ENCODE measurements around the gene CNBD2.
"Not testable (repeated sequence)": the region's sequence is repeated elsewhere in the genome, so short reads cannot be mapped to it uniquely, and the experiment has no call there.

Gene CNBD2

GRCh38 chr20:35975576-35976373, 7.4 kb downstream of the CNBD2 start:
- no peak for DNase-seq

- no peak for DNase-seq
Observed at GRCh38 chr20:35978041-35978513, 9.7 kb downstream of the CNBD2 start.

- no peak for DNase-seq
Observed at GRCh38 chr20:35979544-35979943, 11.2 kb downstream of the CNBD2 start.

- no peak for DNase-seq
Observed at GRCh38 chr20:35981969-35982368, 13.6 kb downstream of the CNBD2 start.

GRCh38 chr20:35984382-35984781, 16.0 kb downstream of the CNBD2 start:
- DNase-seq, result no peak

- DNase-seq, result no peak
Observed at GRCh38 chr20:35985806-35986205, 17.4 kb downstream of the CNBD2 start.

GRCh38 chr20:35988910-35989463, 20.6 kb downstream of the CNBD2 start:
- DNase-seq, result no peak

- peak; percentile 6 for DNase-seq
Observed at GRCh38 chr20:35991142-35991771, 22.9 kb downstream of the CNBD2 start.

- peak; percentile 40 for DNase-seq
Observed at GRCh38 chr20:35992713-35993335, 24.4 kb downstream of the CNBD2 start.

- DNase-seq, result peak; percentile 87
Observed at GRCh38 chr20:35994994-35995453, 26.6 kb downstream of the CNBD2 start.

- not testable (repeated sequence) for DNase-seq
Observed at GRCh38 chr20:35996492-35996891, 28.1 kb downstream of the CNBD2 start.

- DNase-seq, result not testable (repeated sequence)
Observed at GRCh38 chr20:36001331-36001730, 32.9 kb downstream of the CNBD2 start.

GRCh38 chr20:36002855-36003254, 34.5 kb downstream of the CNBD2 start:
- DNase-seq, result no peak

GRCh38 chr20:36004045-36004444, 35.7 kb downstream of the CNBD2 start:
- DNase-seq, result no peak

GRCh38 chr20:36008461-36009035, 40.2 kb downstream of the CNBD2 start:
- no peak for DNase-seq

GRCh38 chr20:36010076-36010475, 41.7 kb downstream of the CNBD2 start:
- no peak for DNase-seq

- no peak for DNase-seq
Observed at GRCh38 chr20:36010825-36011224, 42.4 kb downstream of the CNBD2 start.

- DNase-seq, result no peak
Observed at GRCh38 chr20:36015806-36016403, 47.5 kb downstream of the CNBD2 start.

- DNase-seq, result no peak
Observed at GRCh38 chr20:36017048-36017951, 48.9 kb downstream of the CNBD2 start.

- no peak for DNase-seq
Observed at GRCh38 chr20:36018208-36018988, 50.0 kb downstream of the CNBD2 start.

GRCh38 chr20:36026131-36026530, 57.7 kb downstream of the CNBD2 start:
- DNase-seq, result not testable (repeated sequence)
